DOHH2 (cell line): ENCODE measurements around the gene KRTAP12-3.

Experiments
- H3F3A ChIP-seq: fragments of 200-600 bp; sonication (generic), shearing (Covaris generic); 2 replicates; pipeline ENCODE4 v1.6.0; 2016; ENCODE audit warnings: antibody characterized with exemption, mild to moderate bottlenecking; ENCODE audit not compliant: control insufficient read depth, insufficient read depth
- H3K27ac ChIP-seq: fragments of 200-600 bp; sonication (generic); 2 replicates; pipeline ENCODE4 v1.5.1; 2014; ENCODE audit warnings: low read depth, mild to moderate bottlenecking, low read length, moderate library complexity
- H3K27me3 ChIP-seq: fragments of 200-600 bp; sonication (generic); 2 replicates; pipeline ENCODE4 v1.6.1; 2014; ENCODE audit warnings: mild to moderate bottlenecking, low read length, mixed read lengths; ENCODE audit not compliant: control insufficient read depth
- H3K36me3 ChIP-seq: fragments of 200-600 bp; sonication (generic); 2 replicates; pipeline ENCODE4 v1.6.1; 2014; ENCODE audit warnings: mild to moderate bottlenecking, low read length, moderate library complexity, mixed read lengths; ENCODE audit not compliant: control insufficient read depth
- H3K4me1 ChIP-seq: fragments of 200-600 bp; sonication (generic); 2 replicates; pipeline ENCODE4 v1.6.1; 2014; ENCODE audit warnings: mild to moderate bottlenecking, low read length, mixed read lengths; ENCODE audit not compliant: control insufficient read depth
- H3K4me2 ChIP-seq: fragments of 200-600 bp; sonication (generic); 2 replicates; pipeline ENCODE4 v1.6.0; 2014; ENCODE audit warnings: mild to moderate bottlenecking, low read length, moderate library complexity
- H3K4me3 ChIP-seq: fragments of 200-600 bp; sonication (generic); 2 replicates; pipeline ENCODE4 v1.5.1; 2014; ENCODE audit warnings: mild to moderate bottlenecking, low read length, mixed read lengths
- H3K79me2 ChIP-seq: fragments of 200-600 bp; sonication (generic); 2 replicates; pipeline ENCODE4 v1.6.1; 2014; ENCODE audit warnings: mild to moderate bottlenecking, low read length, mixed read lengths; ENCODE audit not compliant: control insufficient read depth
- H3K9me2 ChIP-seq: fragments of 200-600 bp; sonication (generic); replicated peaks from 2 replicates; pipeline ENCODE4 v1.6.1; 2014; ENCODE audit warnings: mild to moderate bottlenecking, low read length, mixed read lengths; ENCODE audit not compliant: control insufficient read depth
- H3K9me3 ChIP-seq: fragments of 200-600 bp; sonication (generic); 2 replicates; pipeline ENCODE4 v1.6.1; 2014; ENCODE audit warnings: antibody characterized with exemption, low read length, mixed read lengths; ENCODE audit not compliant: control insufficient read depth, insufficient read depth
- H4K20me1 ChIP-seq: fragments of 200-600 bp; sonication (generic); 2 replicates; pipeline ENCODE4 v1.6.0; 2014; ENCODE audit warnings: low read depth, mild to moderate bottlenecking, antibody characterized with exemption, low read length, moderate library complexity; ENCODE audit not compliant: control insufficient read depth, insufficient read depth
- CTCF ChIP-seq: fragments of 200-600 bp; sonication (generic); IDR thresholded peaks from one replicate; pipeline ENCODE4 v1.5.1; 2014; ENCODE audit warnings: antibody characterized with exemption, mild to moderate bottlenecking, low read depth, low read length; ENCODE audit not compliant: poor library complexity, severe bottlenecking
- EZH2phosphoT487 ChIP-seq: fragments of 200-600 bp; sonication (generic); IDR thresholded peaks from 2 replicates; pipeline ENCODE4 v1.6.1; 2017; ENCODE audit warnings: borderline replicate concordance, mild to moderate bottlenecking, antibody characterized with exemption, low read length, moderate library complexity, mixed read lengths

Gene KRTAP12-3

GRCh38 chr21:44671911-44672310, 14.2 kb downstream of the KRTAP12-3 start:
- Histone ChIP-seq H3K9me3 (peaks cover 2% of the 10 kb centered on the region; the same call in 1 of the 2 replicates), H3K4me3 (no peak overlapping the region), H4K20me1 (no peaks in the 10 kb centered on the region), H3K9me2 (no peaks in the 10 kb centered on the region), H3K79me2 (no peaks in the 10 kb centered on the region), H3F3A (no peaks in the 10 kb centered on the region), H3K27me3 (no peaks in the 10 kb centered on the region), H3K4me1 (no peaks in the 10 kb centered on the region), H3K4me2 (no peak overlapping the region), H3K36me3 (no peaks in the 10 kb centered on the region), H3K27ac (no peak overlapping the region)
- TF ChIP-seq EZH2phosphoT487 (no peak), CTCF (no peak)

GRCh38 chr21:44677881-44678280, 20.1 kb downstream of the KRTAP12-3 start:
- TF ChIP-seq EZH2phosphoT487 (no peak), CTCF (no peak)
- Histone ChIP-seq H3K4me3 (no peak overlapping the region), H3K9me2 (no peaks in the 10 kb centered on the region), H4K20me1 (no peaks in the 10 kb centered on the region), H3K27ac (no peak overlapping the region), H3K4me1 (no peaks in the 10 kb centered on the region), H3K4me2 (no peak overlapping the region), H3K36me3 (no peaks in the 10 kb centered on the region), H3K27me3 (no peaks in the 10 kb centered on the region; the same call in 1 of the 2 replicates), H3K9me3 (no peaks in the 10 kb centered on the region), H3K79me2 (no peaks in the 10 kb centered on the region), H3F3A (no peaks in the 10 kb centered on the region)

GRCh38 chr21:44681152-44681551, 23.4 kb downstream of the KRTAP12-3 start:
- Histone ChIP-seq H3F3A (no peaks in the 10 kb centered on the region), H3K27ac (no peak overlapping the region)
- TF ChIP-seq CTCF (no peak), EZH2phosphoT487 (no peak)

More at GRCh38 chr21:44681152-44681551, 23.4 kb downstream of the KRTAP12-3 start:
- no peaks in the 10 kb centered on the region for H3K9me2 ChIP-seq
- H4K20me1 ChIP-seq, result no peaks in the 10 kb centered on the region
- H3K4me2 ChIP-seq, result no peak overlapping the region
- no peaks in the 10 kb centered on the region for H3K4me1 ChIP-seq
- H3K27me3 ChIP-seq, result peaks cover 3% of the 10 kb centered on the region
- H3K79me2 ChIP-seq, result no peaks in the 10 kb centered on the region
- H3K9me3 ChIP-seq, result no peaks in the 10 kb centered on the region
- H3K4me3 ChIP-seq, result no peak overlapping the region
- no peaks in the 10 kb centered on the region for H3K36me3 ChIP-seq
